ENCODE data around the gene ADGRA1. TPM values are rescaled to one million over a fixed set of nuclear protein-coding genes. Genes with fewer than 3 reads are reported as not detected.

Gene ADGRA1
- total RNA-seq, 4 donors from 2014 or later = 0.32 TPM; not detected in 3

- no peak for TF ChIP-seq CTCF (IDR thresholded peaks at IDR 0.05)
- DNase-seq (ENCODE audit: low spot score) (no peak), ATAC-seq (ENCODE audit: low FRiP score) (no peak)
Observed at GRCh38 chr10:133088179-133088955, 643 bp downstream of the ADGRA1 start.

DNA sequence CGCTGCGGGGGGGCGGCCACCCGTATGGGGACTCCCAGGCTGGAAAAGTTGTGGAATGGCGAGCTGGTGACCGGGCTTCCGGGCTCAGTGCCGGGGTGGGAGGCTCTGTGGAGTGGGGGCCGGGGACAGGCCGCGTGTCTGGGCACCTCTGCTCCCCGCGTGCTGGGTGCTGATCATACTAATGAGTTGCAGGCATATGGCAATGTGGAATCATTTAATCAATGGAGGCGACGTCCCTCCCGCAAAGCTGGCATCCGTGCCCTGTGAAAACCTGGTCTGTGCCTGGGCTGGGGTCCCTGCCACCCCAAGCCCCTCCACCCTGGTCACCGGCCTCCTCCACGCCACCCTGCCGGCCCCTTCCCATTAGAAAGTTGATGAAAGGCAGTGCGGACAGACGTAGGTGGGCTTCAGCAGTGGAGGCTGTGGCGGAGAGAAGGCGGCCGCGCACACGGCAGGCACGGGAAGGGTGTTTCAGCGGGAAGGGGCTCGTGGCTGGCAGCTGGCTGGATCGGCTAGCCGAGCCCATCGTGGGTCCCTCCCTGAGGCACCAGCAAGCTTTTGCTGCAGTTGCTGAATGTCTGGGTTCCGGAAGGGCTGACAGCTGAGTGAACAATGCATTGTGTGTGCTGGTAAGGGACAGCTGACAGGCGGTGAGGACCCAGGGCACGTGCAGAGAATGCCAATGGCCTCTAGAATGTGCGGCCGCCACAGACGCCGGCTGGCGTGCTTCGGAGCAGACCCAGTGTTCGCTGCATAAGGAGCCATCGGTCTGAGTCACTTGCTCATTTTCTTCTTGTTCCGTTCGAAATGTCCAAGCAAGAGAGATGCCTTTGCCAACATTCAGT lies 1.5 kb downstream of the ADGRA1 start:
- TF ChIP-seq CTCF (IDR thresholded peaks at IDR 0.05) = no peak
- DNase-seq (ENCODE audit: low spot score) (no peak), ATAC-seq (ENCODE audit: low FRiP score) (no peak)

- TF ChIP-seq CTCF (IDR thresholded peaks at IDR 0.05) = no peak
- ATAC-seq (ENCODE audit: low FRiP score) (no peak), DNase-seq (ENCODE audit: low spot score) (no peak)
Observed at GRCh38 chr10:133090101-133090500, 2.4 kb downstream of the ADGRA1 start.

- TF ChIP-seq CTCF (IDR thresholded peaks at IDR 0.05) = no peak
- DNase-seq (ENCODE audit: low spot score) = no peak
- no peak for ATAC-seq (ENCODE audit: low FRiP score)
Observed at GRCh38 chr10:133090654-133091053, 2.9 kb downstream of the ADGRA1 start.

- no peak for ATAC-seq (ENCODE audit: low FRiP score)
- no peak for TF ChIP-seq CTCF (IDR thresholded peaks at IDR 0.05)
Observed at GRCh38 chr10:133091316-133091715, 3.6 kb downstream of the ADGRA1 start.

GRCh38 chr10:133093291-133093690 lies 5.6 kb downstream of the ADGRA1 start:
- no peak for DNase-seq (ENCODE audit: low spot score)
- TF ChIP-seq CTCF (IDR thresholded peaks at IDR 0.05) = no peak
- ATAC-seq (ENCODE audit: low FRiP score) = no peak

More at GRCh38 chr10:133091316-133091715, 3.6 kb downstream of the ADGRA1 start:
- DNase-seq (ENCODE audit: low spot score) = no peak
